ENCODE data around the gene FIS1. TPM values are rescaled to one million over a fixed set of nuclear protein-coding genes. Genes with fewer than 3 reads are reported as not detected.

Gene FIS1
- polyA plus RNA-seq, 1 donor (not counting 4 experiments of a cell fraction or from before 2014, with no cell fraction given): 202 TPM

- FAIRE-seq (peak; percentile 34), DNase-seq (ENCODE audit: low read depth, low spot score) (peak; percentile 78)
- peak overlapping the region; percentile 99 for H2AFZ ChIP-seq (ENCODE audit: control insufficient read depth, low read length)
- H3K4me1 ChIP-seq (ENCODE audit: control insufficient read depth, extremely low read depth, insufficient read depth, low read length): peaks cover 10% of the 10 kb centered on the region
- peak overlapping the region; percentile 84 to 98 (median 86) for H3K4me3 ChIP-seq (ENCODE audit: control insufficient read depth in 2 of 3, extremely low read depth in 1 of 3, insufficient read depth in 2 of 3, low read depth in 1 of 3, low read length in 3 of 3)
- no peaks in the 10 kb centered on the region for H4K20me1 ChIP-seq (ENCODE audit: control insufficient read depth, extremely low read depth, insufficient read depth, low read length)
- H3K4me2 ChIP-seq (ENCODE audit: control insufficient read depth, extremely low read depth, insufficient read depth, low read depth, low read length): peak overlapping the region; percentile 82
- H3K9ac ChIP-seq (ENCODE audit: control insufficient read depth, extremely low read depth, insufficient read depth, low read length): peak overlapping the region; percentile 94
- peaks cover 42% of the 10 kb centered on the region for H3K79me2 ChIP-seq (ENCODE audit: control insufficient read depth, insufficient read depth, low read length)
- TF ChIP-seq, protein P1, sequence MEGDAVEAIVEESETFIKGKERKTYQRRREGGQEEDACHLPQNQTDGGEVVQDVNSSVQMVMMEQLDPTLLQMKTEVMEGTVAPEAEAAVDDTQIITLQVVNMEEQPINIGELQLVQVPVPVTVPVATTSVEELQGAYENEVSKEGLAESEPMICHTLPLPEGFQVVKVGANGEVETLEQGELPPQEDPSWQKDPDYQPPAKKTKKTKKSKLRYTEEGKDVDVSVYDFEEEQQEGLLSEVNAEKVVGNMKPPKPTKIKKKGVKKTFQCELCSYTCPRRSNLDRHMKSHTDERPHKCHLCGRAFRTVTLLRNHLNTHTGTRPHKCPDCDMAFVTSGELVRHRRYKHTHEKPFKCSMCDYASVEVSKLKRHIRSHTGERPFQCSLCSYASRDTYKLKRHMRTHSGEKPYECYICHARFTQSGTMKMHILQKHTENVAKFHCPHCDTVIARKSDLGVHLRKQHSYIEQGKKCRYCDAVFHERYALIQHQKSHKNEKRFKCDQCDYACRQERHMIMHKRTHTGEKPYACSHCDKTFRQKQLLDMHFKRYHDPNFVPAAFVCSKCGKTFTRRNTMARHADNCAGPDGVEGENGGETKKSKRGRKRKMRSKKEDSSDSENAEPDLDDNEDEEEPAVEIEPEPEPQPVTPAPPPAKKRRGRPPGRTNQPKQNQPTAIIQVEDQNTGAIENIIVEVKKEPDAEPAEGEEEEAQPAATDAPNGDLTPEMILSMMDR (optimal IDR thresholded peaks at IDR 0.05 in 1 of 3, IDR thresholded peaks at IDR 0.05 in 1 of 3, conservative IDR thresholded peaks at IDR 0.05 in 1 of 3; ENCODE audit: extremely low read depth in 1 of 3, insufficient read depth in 2 of 3, low read length in 3 of 3): no peak
- TF ChIP-seq EZH2 (IDR thresholded peaks at IDR 0.05; ENCODE audit: low read length): no peak
- H3K9me3 ChIP-seq (ENCODE audit: control insufficient read depth, low read depth, low read length): no peaks in the 10 kb centered on the region
- dilution Hi-C loops (cut with MboI; ENCODE audit: extremely low pct_ligation_motif_present, low sequenced_read_pairs): no loop called here
- H3K9me1 ChIP-seq (ENCODE audit: control insufficient read depth, extremely low read depth, insufficient read depth, low read length): no peaks in the 10 kb centered on the region
- peak overlapping the region; percentile 88 for H3K27ac ChIP-seq (ENCODE audit: control insufficient read depth, insufficient read depth, low read length)
- H3K36me3 ChIP-seq (ENCODE audit: control insufficient read depth in 2 of 2, extremely low read depth in 1 of 2, insufficient read depth in 2 of 2, low read length in 2 of 2): peaks cover 0 to 6% of the 10 kb centered on the region in 2 experiments
- no peaks in the 10 kb centered on the region for H3K27me3 ChIP-seq (ENCODE audit: control insufficient read depth, extremely low read depth, insufficient read depth, low read length)
Observed at GRCh38 chr7:101251871-101252659, 7.2 kb upstream of the FIS1 start.

DNA sequence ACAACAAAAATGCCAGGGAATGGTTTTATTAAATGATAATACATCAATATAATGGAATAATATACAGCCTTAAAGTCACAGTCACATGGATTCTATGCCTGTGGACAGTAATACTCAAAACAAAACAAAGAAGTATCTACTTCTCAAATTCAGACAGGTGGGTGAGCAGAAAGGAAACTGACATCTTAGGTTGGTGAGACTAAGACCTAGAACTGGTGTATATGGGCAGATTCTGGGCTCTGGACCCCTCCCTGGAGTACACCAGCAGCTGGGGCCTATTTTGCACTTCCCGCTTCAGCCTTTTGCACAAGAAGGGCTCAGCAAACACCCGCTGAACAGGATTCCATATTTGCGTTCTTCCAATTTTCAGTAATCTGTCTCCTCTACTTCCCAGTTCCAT is 5.4 kb upstream of the FIS1 start:
- peak overlapping the region; percentile 82 for H3K4me2 ChIP-seq (ENCODE audit: control insufficient read depth, extremely low read depth, insufficient read depth, low read depth, low read length)

More for the DNA sequence above, 5.4 kb upstream of the FIS1 start:
- peaks cover 11% of the 10 kb centered on the region for H3K4me1 ChIP-seq (ENCODE audit: control insufficient read depth, extremely low read depth, insufficient read depth, low read length)
- dilution Hi-C loops (cut with MboI; ENCODE audit: extremely low pct_ligation_motif_present, low sequenced_read_pairs): no loop called here
- H3K9ac ChIP-seq (ENCODE audit: control insufficient read depth, extremely low read depth, insufficient read depth, low read length): no peak overlapping the region
- no peak overlapping the region for H2AFZ ChIP-seq (ENCODE audit: control insufficient read depth, low read length)
- no peak overlapping the region for H3K4me3 ChIP-seq (ENCODE audit: control insufficient read depth in 2 of 3, extremely low read depth in 1 of 3, insufficient read depth in 2 of 3, low read depth in 1 of 3, low read length in 3 of 3)
- peaks cover 52% of the 10 kb centered on the region for H3K79me2 ChIP-seq (ENCODE audit: control insufficient read depth, insufficient read depth, low read length)
- no peak for DNase-seq (ENCODE audit: low read depth, low spot score)
- H3K27me3 ChIP-seq (ENCODE audit: control insufficient read depth, extremely low read depth, insufficient read depth, low read length): no peaks in the 10 kb centered on the region
- no peak overlapping the region for H3K27ac ChIP-seq (ENCODE audit: control insufficient read depth, insufficient read depth, low read length)
- no peak for FAIRE-seq
- H3K9me1 ChIP-seq (ENCODE audit: control insufficient read depth, extremely low read depth, insufficient read depth, low read length): no peaks in the 10 kb centered on the region
- TF ChIP-seq, protein P1 (optimal IDR thresholded peaks at IDR 0.05 in 1 of 3, IDR thresholded peaks at IDR 0.05 in 1 of 3, conservative IDR thresholded peaks at IDR 0.05 in 1 of 3; ENCODE audit: extremely low read depth in 1 of 3, insufficient read depth in 2 of 3, low read length in 3 of 3): no peak
- no peak for TF ChIP-seq EZH2 (IDR thresholded peaks at IDR 0.05; ENCODE audit: low read length)
- no peaks in the 10 kb centered on the region for H3K9me3 ChIP-seq (ENCODE audit: control insufficient read depth, low read depth, low read length)
- H3K36me3 ChIP-seq (ENCODE audit: control insufficient read depth in 2 of 2, extremely low read depth in 1 of 2, insufficient read depth in 2 of 2, low read length in 2 of 2): peaks cover 1 to 11% of the 10 kb centered on the region in 2 experiments
- H4K20me1 ChIP-seq (ENCODE audit: control insufficient read depth, extremely low read depth, insufficient read depth, low read length): no peaks in the 10 kb centered on the region
